Measurements from ENCODE around the gene FFAR3. TPM values are rescaled to one million over a fixed set of nuclear protein-coding genes. Genes with fewer than 3 reads are reported as not detected.

Gene FFAR3
- total RNA-seq, 1 donor from 2014 or later = not detected

GRCh38 chr19:35403116-35403760, 45.0 kb downstream of the FFAR3 start:
- no peak for DNase-seq (ENCODE audit: low spot score)
- TF ChIP-seq CTCF (IDR thresholded peaks at IDR 0.05; ENCODE audit: unreplicated experiment) = no peak
- Mint-ChIP-seq H3K36me3 (ENCODE audit: low read depth, unreplicated experiment) (no peaks in the 10 kb centered on the region), H3K27ac (ENCODE audit: unreplicated experiment) (no peak overlapping the region), H3K27me3 (ENCODE audit: unreplicated experiment) (peaks cover 6% of the 10 kb centered on the region), H3K4me1 (ENCODE audit: unreplicated experiment) (no peaks in the 10 kb centered on the region), H3K9me3 (ENCODE audit: unreplicated experiment) (no peaks in the 10 kb centered on the region), H3K4me3 (ENCODE audit: unreplicated experiment) (no peak overlapping the region)

- no peak for DNase-seq (ENCODE audit: low spot score)
- H3K27me3 Mint-ChIP-seq (ENCODE audit: unreplicated experiment) = peaks cover 7% of the 10 kb centered on the region
- no peak for TF ChIP-seq CTCF (IDR thresholded peaks at IDR 0.05; ENCODE audit: unreplicated experiment)
- H3K4me1 Mint-ChIP-seq (ENCODE audit: unreplicated experiment) = peaks cover 4% of the 10 kb centered on the region
- H3K36me3 Mint-ChIP-seq (ENCODE audit: low read depth, unreplicated experiment) = no peaks in the 10 kb centered on the region
- H3K27ac Mint-ChIP-seq (ENCODE audit: unreplicated experiment) = no peak overlapping the region
- H3K9me3 Mint-ChIP-seq (ENCODE audit: unreplicated experiment) = no peaks in the 10 kb centered on the region
- H3K4me3 Mint-ChIP-seq (ENCODE audit: unreplicated experiment) = no peak overlapping the region
Observed at GRCh38 chr19:35404879-35405622, 46.8 kb downstream of the FFAR3 start.

- Mint-ChIP-seq H3K27me3 (ENCODE audit: unreplicated experiment) (peaks cover 3% of the 10 kb centered on the region), H3K36me3 (ENCODE audit: low read depth, unreplicated experiment) (no peaks in the 10 kb centered on the region), H3K4me3 (ENCODE audit: unreplicated experiment) (no peak overlapping the region), H3K27ac (ENCODE audit: unreplicated experiment) (no peak overlapping the region), H3K9me3 (ENCODE audit: unreplicated experiment) (no peaks in the 10 kb centered on the region), H3K4me1 (ENCODE audit: unreplicated experiment) (peaks cover 4% of the 10 kb centered on the region)
- no peak for DNase-seq (ENCODE audit: low spot score)
- no peak for TF ChIP-seq CTCF (IDR thresholded peaks at IDR 0.05; ENCODE audit: unreplicated experiment)
Observed at GRCh38 chr19:35407619-35408018, 49.4 kb downstream of the FFAR3 start.

GRCh38 chr19:35408284-35409171, 50.3 kb downstream of the FFAR3 start:
- no peak overlapping the region for H3K4me3 Mint-ChIP-seq (ENCODE audit: unreplicated experiment)
- no peak overlapping the region for H3K27ac Mint-ChIP-seq (ENCODE audit: unreplicated experiment)
- peaks cover 4% of the 10 kb centered on the region for H3K4me1 Mint-ChIP-seq (ENCODE audit: unreplicated experiment)
- TF ChIP-seq CTCF (IDR thresholded peaks at IDR 0.05; ENCODE audit: unreplicated experiment) = no peak
- no peaks in the 10 kb centered on the region for H3K36me3 Mint-ChIP-seq (ENCODE audit: low read depth, unreplicated experiment)
- DNase-seq (ENCODE audit: low spot score) = no peak
- no peaks in the 10 kb centered on the region for H3K9me3 Mint-ChIP-seq (ENCODE audit: unreplicated experiment)
- H3K27me3 Mint-ChIP-seq (ENCODE audit: unreplicated experiment) = peaks cover 5% of the 10 kb centered on the region

All from endothelial cell (in vitro differentiated cells).